ENCODE measurements around the gene HSD17B14.
"Not testable (repeated sequence)": the region's sequence is repeated elsewhere in the genome, so short reads cannot be mapped to it uniquely, and the experiment has no call there.

The HSD17B14 gene

DNA sequence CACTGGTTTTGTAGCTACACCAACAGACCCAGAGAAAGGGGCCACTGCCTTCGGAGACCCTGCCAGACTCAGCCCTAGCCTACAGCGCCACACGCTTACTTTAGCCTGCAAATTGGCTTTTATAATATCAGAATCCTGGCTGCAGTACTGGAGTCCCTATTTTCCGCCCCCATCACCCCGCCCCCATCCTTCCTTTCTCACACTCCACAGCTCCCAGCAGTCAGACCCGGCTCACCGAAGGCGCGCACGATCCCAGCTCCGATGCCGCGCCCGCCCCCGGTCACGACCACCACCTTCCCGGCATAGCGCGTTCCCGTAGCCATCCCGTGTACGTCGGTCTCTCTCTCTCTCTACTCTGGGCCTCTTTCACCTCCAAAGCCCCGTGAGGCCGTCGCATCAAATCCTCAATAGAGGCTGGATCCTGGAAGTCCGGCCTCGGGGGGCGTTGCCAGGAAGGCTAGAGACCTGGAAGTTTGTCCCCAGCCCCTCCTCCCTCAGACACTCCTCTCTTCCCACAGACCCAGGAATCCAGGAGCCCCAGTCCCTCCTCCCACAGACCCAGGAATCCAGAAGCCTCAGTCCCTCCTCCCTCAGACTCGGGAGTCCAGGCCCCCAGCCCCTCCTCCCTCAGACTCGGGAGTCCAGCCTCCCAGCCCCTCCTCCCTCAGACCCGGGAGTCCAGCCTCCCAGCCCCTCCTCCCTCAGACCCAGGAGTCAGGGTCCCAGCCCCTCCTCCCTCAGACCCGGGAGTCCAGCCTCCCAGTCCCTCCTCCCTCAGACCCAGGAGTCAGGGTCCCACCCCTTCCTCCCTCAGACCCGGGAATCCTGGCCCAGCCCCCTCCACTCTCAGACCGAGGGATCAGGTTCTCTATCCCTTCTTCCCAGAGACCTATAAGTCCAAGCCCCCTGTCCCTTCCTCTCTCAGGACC, at the start of gene HSD17B14:
Gene HSD17B14 (minus strand): TSS at position 403 of the 929 bp plus-strand sequence. CDS start 80 bp downstream, at position 323.
- DNase-seq, result no peak

GRCh38 chr19:48883726-48884125, 47.4 kb upstream of the HSD17B14 start:
- no peak for DNase-seq

DNA sequence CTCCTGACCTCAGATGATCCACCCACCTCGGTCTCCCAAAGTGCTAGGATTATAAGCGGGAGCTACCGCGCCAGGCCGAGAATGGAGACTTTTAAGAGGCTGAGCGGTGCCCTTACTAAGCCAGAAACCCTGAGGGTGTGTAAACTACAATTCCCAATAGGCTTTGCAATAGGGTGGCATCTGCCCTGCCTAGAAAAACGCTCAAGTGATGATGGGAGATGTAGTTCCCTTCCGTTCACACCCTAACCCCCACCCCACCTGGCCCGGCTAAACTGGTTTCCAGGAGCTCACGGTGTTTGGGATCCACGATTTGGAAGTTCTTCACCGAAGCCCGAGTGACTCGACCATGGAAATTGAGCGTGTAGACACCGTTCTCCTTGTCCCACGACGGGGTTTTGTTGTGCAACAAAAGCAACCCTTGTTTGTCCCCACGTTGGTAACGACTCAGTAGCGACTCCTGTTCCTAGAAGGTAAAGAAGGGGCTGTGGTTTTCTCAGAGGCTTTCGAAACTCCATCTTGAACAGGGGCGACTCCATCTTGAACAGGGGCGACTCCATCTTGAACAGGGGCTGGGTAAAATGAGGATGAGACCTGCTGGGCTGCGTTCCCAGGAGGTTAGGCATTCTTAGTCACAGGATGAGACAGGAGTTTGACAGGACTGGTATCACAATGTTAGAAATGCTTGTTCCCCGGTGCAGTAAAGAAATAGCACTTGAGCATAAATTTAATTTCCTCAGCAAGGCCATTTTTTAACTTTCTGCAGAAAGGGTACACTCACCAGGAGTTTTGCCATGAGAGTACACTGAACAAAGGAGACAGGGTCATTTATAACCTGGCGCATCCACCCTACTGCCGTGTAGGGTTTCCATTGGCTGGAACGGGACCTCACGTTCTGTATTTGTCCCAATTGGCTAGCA, 45.7 kb upstream of the HSD17B14 start:
- peak in 1 of 2 experiments; percentile 18 for DNase-seq

- not testable (repeated sequence) for DNase-seq
These were observed 43.4 kb upstream of the HSD17B14 start for GRCh38 chr19:48879696-48880095.

GRCh38 chr19:48879025-48879637, 42.8 kb upstream of the HSD17B14 start:
- no peak for DNase-seq

GRCh38 chr19:48878196-48879024, 42.1 kb upstream of the HSD17B14 start:
- DNase-seq, result no peak

- no peak for DNase-seq
These were observed 41.5 kb upstream of the HSD17B14 start for GRCh38 chr19:48877855-48878195.

- not testable (repeated sequence) for DNase-seq
These were observed 40.0 kb upstream of the HSD17B14 start for GRCh38 chr19:48876043-48876981.

DNA sequence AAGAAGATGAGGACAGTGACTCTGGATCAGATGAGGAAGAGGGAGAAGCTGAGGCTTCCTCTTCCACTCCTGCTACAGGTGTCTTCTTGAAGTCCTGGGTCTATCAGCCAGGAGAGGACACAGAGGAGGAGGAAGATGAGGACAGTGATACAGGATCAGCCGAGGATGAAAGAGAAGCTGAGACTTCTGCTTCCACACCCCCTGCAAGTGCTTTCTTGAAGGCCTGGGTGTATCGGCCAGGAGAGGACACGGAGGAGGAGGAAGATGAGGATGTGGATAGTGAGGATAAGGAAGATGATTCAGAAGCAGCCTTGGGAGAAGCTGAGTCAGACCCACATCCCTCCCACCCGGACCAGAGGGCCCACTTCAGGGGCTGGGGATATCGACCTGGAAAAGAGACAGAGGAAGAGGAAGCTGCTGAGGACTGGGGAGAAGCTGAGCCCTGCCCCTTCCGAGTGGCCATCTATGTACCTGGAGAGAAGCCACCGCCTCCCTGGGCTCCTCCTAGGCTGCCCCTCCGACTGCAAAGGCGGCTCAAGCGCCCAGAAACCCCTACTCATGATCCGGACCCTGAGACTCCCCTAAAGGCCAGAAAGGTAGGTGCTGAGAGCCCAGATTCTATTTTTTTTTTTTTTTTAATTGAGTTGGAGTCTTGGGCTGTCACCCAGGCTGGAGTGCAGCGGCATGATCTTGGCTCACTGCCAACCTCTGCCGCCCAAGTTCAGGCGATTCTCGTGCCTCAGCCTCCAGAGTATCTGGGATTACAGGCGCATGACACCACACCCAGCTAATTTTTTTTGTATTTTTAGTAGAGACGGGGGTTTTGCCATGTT, 38.2 kb upstream of the HSD17B14 start:
- no peak for DNase-seq

DNA sequence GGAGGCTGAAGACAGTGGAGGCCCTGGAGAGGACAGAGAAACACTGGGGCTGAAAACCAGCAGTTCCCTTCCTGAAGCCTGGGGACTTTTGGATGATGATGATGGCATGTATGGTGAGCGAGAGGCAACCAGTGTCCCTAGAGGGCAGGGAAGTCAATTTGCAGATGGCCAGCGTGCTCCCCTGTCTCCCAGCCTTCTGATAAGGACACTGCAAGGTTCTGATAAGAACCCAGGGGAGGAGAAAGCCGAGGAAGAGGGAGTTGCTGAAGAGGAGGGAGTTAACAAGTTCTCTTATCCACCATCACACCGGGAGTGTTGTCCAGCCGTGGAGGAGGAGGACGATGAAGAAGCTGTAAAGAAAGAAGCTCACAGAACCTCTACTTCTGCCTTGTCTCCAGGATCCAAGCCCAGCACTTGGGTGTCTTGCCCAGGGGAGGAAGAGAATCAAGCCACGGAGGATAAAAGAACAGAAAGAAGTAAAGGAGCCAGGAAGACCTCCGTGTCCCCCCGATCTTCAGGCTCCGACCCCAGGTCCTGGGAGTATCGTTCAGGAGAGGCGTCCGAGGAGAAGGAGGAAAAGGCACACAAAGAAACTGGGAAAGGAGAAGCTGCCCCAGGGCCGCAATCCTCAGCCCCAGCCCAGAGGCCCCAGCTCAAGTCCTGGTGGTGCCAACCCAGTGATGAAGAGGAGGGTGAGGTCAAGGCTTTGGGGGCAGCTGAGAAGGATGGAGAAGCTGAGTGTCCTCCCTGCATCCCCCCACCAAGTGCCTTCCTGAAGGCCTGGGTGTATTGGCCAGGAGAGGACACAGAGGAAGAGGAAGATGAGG, 37.4 kb upstream of the HSD17B14 start:
- no peak for DNase-seq

DNA sequence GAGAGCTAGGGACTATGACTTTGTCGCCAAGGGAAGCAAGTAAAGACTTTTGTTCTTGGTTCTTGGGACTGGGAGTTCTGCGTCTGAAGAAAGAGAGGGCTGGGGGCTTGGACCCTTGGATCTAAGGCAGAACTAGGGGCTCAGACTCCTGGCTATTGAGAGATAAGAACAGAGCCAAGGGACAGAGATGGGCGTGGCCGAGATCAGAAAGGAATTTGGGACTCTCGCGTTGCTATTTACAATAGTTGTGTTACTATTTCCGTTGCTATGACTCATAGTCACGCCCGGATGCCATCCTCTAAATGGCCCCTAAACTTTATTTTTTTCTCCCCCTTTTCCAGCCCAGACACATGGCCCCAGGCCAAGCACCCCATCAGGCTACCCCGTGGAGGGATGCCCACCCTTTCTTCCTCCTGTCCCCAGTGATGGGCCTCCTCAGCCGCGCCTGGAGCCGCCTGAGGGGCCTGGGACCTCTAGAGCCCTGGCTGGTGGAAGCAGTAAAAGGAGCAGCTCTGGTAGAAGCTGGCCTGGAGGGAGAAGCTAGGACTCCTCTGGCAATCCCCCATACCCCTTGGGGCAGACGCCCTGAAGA, 36.7 kb upstream of the HSD17B14 start:
- DNase-seq, result peak in 1 of 2 experiments; percentile 25

GRCh38 chr19:48872182-48872883, 36.0 kb upstream of the HSD17B14 start, which contains the start of gene PPP1R15A:
Gene PPP1R15A, plus strand, starts transcription at chr19:48872421. Its CDS starts 813 bp downstream, at chr19:48873234.
- peak; percentile 97 to 99 for DNase-seq

GRCh38 chr19:48871471-48872181, 35.3 kb upstream of the HSD17B14 start:
- not testable (repeated sequence) for DNase-seq

DNA sequence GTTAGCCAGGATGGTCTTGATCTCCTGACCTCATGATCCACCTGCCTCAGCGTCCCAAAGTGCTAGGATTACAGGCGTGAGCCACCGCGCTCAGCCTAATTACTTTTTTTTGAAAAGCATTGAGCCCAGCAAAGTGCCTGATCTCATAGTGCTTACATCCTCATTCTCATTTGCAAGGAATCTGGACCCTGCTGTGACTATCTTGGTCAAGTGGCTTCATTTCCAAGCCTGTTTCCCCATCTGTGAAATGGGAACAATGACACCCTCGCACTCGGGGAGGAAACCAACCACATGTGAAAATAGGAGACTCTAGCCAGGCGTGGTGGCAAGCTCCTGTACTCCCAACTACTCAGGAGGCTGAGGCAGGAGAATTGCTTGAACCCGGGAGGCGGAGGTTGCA, 33.8 kb upstream of the HSD17B14 start:
- no peak for DNase-seq

DNA sequence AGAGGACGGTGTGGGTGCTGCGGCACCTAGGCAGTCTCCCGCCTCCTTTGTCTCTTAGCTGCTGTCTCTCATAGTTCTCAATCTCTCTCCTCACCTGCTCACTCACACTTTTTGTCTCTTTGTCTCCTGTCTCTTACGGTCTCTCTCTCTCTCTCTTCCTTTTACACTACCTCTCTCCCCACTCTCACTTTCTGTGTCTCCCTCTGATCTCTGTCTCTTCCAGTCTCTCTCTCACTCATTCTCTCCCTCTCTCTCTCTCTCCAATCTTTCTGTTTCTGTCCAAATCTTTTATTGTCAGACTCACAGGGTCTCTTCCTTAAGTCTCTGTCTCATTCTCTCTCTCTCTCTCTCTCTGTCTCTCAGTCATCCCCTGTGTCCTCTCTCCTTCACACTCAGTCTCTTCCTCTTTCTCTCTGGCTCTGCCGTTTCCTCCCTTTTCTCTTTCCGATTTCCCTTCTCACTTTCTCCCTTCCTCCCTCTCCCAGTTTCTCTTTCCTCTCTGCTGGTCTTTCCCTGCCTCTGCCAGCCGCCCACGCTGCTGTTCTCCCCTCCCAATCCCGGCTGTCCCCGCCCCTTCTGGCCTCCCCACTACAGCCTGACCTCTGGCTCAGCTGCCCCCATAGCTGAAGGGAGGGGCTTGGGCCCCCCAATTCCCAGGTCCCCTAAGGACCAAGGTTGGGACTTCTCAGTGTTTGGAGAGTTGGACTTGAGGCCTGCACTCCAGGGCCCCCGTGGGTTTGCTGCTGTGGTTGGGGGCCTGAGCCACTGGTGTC, 32.0 kb upstream of the HSD17B14 start, which contains the start of gene PLEKHA4:
Gene PLEKHA4 (minus strand): TSS at position 504 of the 773 bp plus-strand sequence. CDS start 997 bp downstream, outside the sequence.
- DNase-seq, result no peak

GRCh38 chr19:48867746-48868113, 31.4 kb upstream of the HSD17B14 start:
- DNase-seq, result no peak
